HG03175 (cell line): ENCODE measurements around the gene AUTS2.
A peak's percentile ranks its signal among the peaks of the same experiment; 100 is the strongest.

ENCODE experiments used
- ATAC-seq: cut with Tn5 transposase; IDR thresholded peaks from one replicate; pipeline ENCODE4 v1.9.1; 2021; ENCODE audit warnings: mild to moderate bottlenecking, moderate library complexity; ENCODE audit not compliant: unreplicated experiment

AUTS2 gene

GRCh38 chr7:69749994-69750393 is 151.7 kb downstream of the AUTS2 start:
- no peak for ATAC-seq

- no peak for ATAC-seq
Observed at GRCh38 chr7:69751026-69751425, 152.8 kb downstream of the AUTS2 start.

- no peak for ATAC-seq
Observed at GRCh38 chr7:69753981-69754380, 155.7 kb downstream of the AUTS2 start.

GRCh38 chr7:69754476-69754875 is 156.2 kb downstream of the AUTS2 start:
- ATAC-seq = no peak

GRCh38 chr7:69756235-69756634 is 158.0 kb downstream of the AUTS2 start:
- ATAC-seq = no peak

- no peak for ATAC-seq
Observed at GRCh38 chr7:69757528-69757927, 159.3 kb downstream of the AUTS2 start.

- no peak for ATAC-seq
Observed at GRCh38 chr7:69757981-69758430, 159.7 kb downstream of the AUTS2 start.

GRCh38 chr7:69759373-69759772 is 161.1 kb downstream of the AUTS2 start:
- ATAC-seq = no peak

- ATAC-seq = no peak
Observed at GRCh38 chr7:69761290-69761922, 163.1 kb downstream of the AUTS2 start.

GRCh38 chr7:69762821-69763352 is 164.6 kb downstream of the AUTS2 start:
- ATAC-seq = peak; percentile 88

- ATAC-seq = no peak
Observed at GRCh38 chr7:69763513-69763912, 165.2 kb downstream of the AUTS2 start.

- no peak for ATAC-seq
Observed at GRCh38 chr7:69764147-69764546, 165.9 kb downstream of the AUTS2 start.

- ATAC-seq = no peak
Observed at GRCh38 chr7:69764681-69765080, 166.4 kb downstream of the AUTS2 start.

GRCh38 chr7:69765879-69766278 is 167.6 kb downstream of the AUTS2 start:
- ATAC-seq = no peak

- no peak for ATAC-seq
Observed at GRCh38 chr7:69768986-69769595, 170.8 kb downstream of the AUTS2 start.

GRCh38 chr7:69769826-69770225 is 171.6 kb downstream of the AUTS2 start:
- ATAC-seq = no peak

- ATAC-seq = no peak
Observed at GRCh38 chr7:69770613-69771012, 172.3 kb downstream of the AUTS2 start.

GRCh38 chr7:69772718-69773436 is 174.6 kb downstream of the AUTS2 start:
- ATAC-seq = no peak

GRCh38 chr7:69773535-69774225 is 175.4 kb downstream of the AUTS2 start:
- no peak for ATAC-seq

- ATAC-seq = no peak
Observed at GRCh38 chr7:69775231-69775771, 177.0 kb downstream of the AUTS2 start.

GRCh38 chr7:69776611-69777010 is 178.3 kb downstream of the AUTS2 start:
- no peak for ATAC-seq
